Activated CD8-positive, alpha-beta memory T cell treated with anti-CD3 and anti-CD28 coated beads for 36 hours (primary cell): Measurements from ENCODE around the gene AKR7A3. TPM values are rescaled to one million over a fixed set of nuclear protein-coding genes. Genes with fewer than 3 reads are reported as not detected.
"Not testable (repeated sequence)": the region's sequence is repeated elsewhere in the genome, so short reads cannot be mapped to it uniquely, and the experiment has no call there.

ENCODE experiments used
- CTCF ChIA-PET: fragments of 350-600 bp; sonication (Branson Sonifier 250); formaldehyde crosslinking; loops from one replicate; lab custom pipeline; 2021; ENCODE audit warnings: antibody characterized with exemption; lab: Charles Lee
- POLR2A ChIA-PET: fragments of 350-600 bp; sonication (Branson Sonifier 250); formaldehyde crosslinking; loops from one replicate; lab custom pipeline; 2021; ENCODE audit warnings: antibody characterized with exemption; lab: Charles Lee
- total RNA-seq, 2 experiments: library from RNA; stranded (reverse); gene quantifications; one replicate each; pipeline ENCODE4 v1.2.3, GENCODE V29; 2021

Gene AKR7A3
- total RNA-seq, 2 experiments from 2014 or later, result 0.38 to 0.51 TPM

DNA sequence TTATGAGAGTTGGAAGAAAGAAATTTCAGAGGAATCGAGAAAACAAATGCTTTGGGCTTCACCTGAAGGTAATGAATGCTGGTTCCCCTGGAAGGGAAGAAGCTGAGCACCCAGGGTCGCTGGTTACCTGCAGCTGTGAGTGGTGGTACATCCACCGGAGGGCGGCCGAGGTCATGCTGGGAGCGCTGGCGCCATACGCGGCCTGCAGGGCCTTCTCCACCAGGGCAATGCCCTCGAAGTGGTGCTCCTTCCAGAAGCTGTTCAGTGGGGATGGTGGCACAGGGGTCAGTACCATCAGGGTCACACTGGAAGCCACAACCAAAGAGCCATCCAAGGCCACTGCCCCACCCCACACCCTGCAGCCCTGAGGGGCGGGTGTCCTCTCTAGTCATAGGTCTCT is 20.1 kb downstream of the AKR7A3 start:
- CTCF ChIA-PET, result interaction anchor here (0.6 kb wide), 1 partner anchor 54 kb away, joined by 4 read pairs; no protein-coding TSS in a partner anchor
- POLR2A ChIA-PET, result no interaction called here

DNA sequence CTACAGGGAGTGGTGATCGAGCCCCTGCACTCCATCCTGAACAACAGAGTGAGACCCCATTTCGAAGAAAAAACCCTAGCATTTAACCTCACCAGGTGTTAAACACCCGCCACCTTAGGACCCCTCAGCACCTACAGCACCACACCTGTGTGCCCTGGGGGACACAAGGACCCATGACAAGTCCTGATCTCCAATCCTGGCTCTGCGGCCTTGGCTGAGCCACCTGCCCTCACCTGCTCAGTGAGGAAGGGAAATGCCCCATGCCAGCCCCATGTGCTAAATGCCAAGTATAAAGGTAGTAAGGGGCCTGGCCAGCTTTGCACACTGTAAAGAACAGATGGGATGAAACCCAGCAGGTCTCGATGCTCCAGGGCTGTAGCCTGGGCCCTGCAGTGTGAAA is 25.8 kb downstream of the AKR7A3 start:
- POLR2A ChIA-PET, result no interaction called here
- CTCF ChIA-PET, result interaction anchor here (1.1 kb wide), 1 partner anchor 11 kb away, joined by 3 read pairs; the partner anchor contains the start of genes EMC1 and MRTO4

DNA sequence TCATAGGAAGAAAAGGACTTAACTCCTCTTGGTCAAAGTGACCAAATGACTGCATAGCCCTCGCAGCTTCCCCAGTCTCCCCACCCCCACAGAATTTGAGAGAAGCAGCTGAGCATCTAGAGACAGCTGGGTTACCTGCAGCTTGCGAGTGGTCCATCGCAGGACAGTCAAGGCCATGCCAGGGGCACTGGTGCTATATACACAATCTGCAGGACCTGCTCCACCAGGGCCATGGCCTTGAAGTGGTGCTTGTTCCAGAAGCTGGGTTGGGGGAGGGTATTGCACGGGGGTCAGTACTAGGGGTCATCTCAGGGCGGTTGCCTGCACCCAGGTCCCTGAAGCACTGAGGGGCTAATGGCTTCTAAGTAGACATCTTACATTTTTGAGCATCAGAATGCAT is 26.5 kb downstream of the AKR7A3 start:
- POLR2A ChIA-PET, result no interaction called here

DNA sequence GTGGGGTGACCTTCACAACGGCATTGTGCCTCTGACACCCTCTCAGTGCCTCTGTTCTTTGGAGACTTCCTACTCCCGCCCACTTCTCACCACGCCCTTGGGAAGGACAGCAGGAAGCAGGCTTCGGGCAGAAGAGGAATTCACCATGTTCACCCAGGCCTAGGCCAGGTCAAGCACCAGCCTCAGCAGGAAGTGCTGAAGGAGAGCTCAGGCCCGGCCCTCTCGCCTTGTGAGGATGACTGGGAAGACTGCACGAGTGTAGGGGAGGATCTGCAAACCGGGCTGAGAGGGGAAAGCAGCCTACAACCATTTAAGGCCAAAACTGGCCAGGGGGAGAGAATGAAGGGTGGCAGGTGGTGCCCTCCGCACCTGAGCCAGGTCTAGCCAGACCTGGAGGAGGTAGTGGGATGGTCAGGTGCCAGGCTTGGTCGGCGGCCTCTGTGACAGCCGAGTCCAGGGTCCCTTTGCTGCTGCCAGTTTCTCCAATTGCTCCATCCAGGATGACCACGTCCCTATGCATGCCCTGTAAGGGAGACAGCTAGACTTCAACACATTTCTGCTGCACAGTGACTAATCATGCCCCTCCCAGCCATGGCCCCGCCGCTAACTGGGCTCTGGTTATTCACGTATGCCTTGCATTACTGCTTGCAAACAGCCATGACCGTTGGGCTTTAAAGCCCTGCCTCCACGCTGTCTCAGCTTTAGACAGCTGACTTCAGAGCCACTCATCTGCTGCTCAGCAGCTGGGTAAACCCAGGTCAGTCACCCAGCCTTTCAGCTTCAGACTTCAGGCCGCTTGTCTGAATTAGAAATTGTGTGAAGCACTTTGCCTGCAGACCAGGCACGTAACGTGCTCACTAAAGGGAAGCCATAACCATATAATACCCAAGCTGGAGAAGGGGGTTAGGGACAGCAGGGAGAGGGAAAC is 28.1 kb downstream of the AKR7A3 start:
- CTCF ChIA-PET, result interaction anchor here (1.1 kb wide), 1 partner anchor 8 kb away, joined by 3 read pairs; the partner anchor contains the start of gene MRTO4
- POLR2A ChIA-PET, result interaction anchor here (0.6 kb wide), 1 partner anchor 119 kb away, joined by 3 read pairs; no protein-coding TSS in a partner anchor

More for the DNA sequence above, 26.5 kb downstream of the AKR7A3 start:
- CTCF ChIA-PET, result interaction anchor here (1.1 kb wide), 1 partner anchor 10 kb away, joined by 3 read pairs; the partner anchor contains the start of genes EMC1 and MRTO4

DNA sequence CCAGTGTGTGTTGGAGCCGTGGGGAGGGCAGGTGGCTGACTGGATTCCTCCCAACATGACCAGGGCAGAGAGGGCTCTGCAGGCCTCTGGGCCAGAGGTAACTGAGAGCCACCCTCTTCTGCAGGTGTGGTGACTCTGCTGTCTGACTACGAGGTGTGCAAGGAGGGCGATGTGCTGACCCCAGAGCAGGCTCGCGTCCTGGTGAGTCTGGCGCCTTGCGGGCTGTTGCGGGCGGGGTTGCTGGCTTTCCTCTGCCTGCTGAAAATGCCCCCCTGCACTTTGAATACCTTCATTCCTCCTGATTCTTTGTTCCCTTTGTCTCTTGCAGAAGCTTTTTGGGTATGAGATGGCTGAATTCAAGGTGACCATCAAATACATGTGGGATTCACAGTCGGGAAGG is 30.2 kb downstream of the AKR7A3 start:
- ChIA-PET CTCF (interaction anchor here (0.6 to 1.6 kb wide), 2 partner anchors 44 to 324 kb away, joined by 3 to 4 read pairs; no protein-coding TSS in a partner anchor), POLR2A (no interaction called here)

DNA sequence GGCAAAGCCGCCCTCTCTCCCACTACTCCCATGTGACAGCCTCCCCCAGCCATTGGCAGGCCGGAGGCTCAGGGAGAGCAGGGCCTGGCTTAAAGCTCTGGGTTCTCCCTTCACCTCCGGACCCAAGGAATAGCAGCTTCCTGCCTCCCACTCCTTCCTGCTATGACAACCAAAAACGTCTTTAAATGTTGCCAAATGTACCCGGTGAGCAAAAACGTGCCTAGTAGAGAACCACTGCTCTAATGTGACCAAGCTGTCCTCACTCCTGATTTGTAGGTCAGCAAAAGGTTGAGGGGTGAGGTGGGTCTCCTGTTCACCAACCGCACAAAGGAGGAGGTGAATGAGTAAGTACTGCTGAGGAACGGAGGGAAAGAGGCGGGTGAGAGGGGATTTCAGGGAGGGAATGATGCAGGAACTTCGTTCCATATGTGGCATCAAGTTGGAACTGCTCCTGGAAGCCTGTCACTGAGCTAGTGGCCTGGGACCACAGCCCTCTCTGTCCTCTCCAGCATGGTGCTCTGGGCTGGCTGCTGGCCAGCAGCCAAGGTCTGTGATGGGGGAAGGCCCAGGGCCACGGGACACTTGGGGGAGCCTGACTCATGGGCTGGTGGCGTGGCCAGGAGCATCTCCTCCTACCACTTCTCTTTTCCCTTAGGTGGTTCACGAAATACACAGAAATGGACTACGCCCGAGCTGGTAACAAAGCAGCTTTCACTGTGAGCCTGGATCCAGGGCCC is 31.2 kb downstream of the AKR7A3 start:
- CTCF ChIA-PET, result interaction anchor here (0.6 to 1.6 kb wide), 3 partner anchors 45 to 325 kb away, joined by 3 to 4 read pairs (median 3); no protein-coding TSS in a partner anchor
- POLR2A ChIA-PET, result no interaction called here

DNA sequence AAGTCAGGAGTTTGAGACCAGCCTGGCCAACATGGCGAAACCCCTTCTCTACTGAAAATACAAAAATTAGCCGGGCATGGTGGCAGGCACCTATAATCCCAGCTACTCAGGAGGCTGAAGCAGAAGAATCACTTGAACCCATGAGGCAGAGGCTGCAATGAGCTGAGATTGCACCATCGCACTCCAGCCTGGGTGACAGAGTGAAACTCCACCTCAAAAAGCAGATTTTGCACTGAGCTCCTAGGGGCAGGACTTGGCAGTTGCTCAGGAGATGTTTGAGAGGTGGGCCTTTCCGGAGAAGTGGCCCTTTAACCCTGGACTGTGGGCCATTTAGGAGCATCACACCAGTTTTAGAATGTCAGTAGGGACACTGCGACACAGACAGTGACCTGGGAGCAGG is 32.3 kb downstream of the AKR7A3 start:
- POLR2A ChIA-PET, result not testable (repeated sequence)
- CTCF ChIA-PET, result interaction anchor here (0.6 to 1.5 kb wide), 2 partner anchors 40 to 148 kb away, joined by 3 to 4 read pairs; no protein-coding TSS in a partner anchor

DNA sequence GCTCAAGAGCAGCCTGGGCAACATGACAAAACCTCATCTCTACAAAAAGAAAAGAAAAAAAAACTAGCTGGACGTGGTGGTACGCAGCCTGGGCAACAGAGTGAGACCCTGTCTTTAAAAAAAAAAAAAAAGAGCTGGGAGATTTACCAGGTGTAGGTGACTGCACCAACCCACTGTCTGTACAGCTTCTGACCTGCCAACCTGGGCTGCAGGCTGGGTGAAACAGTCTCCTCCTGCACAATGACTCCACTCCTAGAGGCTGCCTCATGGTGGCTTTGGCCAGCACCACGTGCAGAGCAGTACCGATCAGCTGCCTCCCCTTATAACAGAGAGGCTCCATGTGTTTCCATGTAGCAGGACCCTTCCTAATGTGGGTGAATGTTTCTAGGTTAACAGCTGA is 33.3 kb downstream of the AKR7A3 start:
- POLR2A ChIA-PET, result interaction anchor here (0.6 kb wide), 1 partner anchor 230 kb away, joined by 3 read pairs; the partner anchor contains the start of gene CAPZB
- CTCF ChIA-PET, result interaction anchor here (0.7 to 1.5 kb wide), 2 partner anchors 10 to 39 kb away, joined by 3 to 4 read pairs; no protein-coding TSS in a partner anchor

DNA sequence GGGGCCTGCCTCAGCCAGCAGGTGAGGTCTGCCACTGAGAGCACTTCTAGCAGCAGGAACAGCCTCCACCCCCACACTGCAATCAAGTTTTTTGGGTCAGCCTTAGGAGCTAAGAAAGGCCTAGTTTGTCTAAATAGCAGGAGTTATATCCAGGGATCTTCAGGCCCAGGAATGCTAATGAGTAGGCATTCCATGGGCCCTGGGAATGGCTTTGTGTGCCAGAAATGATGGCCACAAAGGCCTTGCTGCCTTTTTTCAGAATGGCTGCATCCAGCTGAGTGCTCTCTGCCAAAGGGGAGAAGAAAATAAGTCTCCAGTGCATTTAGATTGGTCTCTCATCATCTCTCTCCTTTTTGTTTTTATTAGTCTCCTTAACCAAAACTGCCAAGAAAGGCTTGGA is 34.2 kb downstream of the AKR7A3 start:
- ChIA-PET POLR2A (no interaction called here), CTCF (no interaction called here)

- ChIA-PET CTCF (interaction anchor here (0.5 to 1.3 kb wide), 7 partner anchors 9 to 467 kb away, joined by 3 read pairs; no protein-coding TSS in a partner anchor), POLR2A (interaction anchor here (0.9 to 1.8 kb wide), 4 partner anchors 40 to 1812 kb away, joined by 3 to 8 read pairs (median 4); partner anchors contain the start of genes AKR7A2, RCC2 and SLC66A1)
Measured at GRCh38 chr1:19251305-19252196, 37.0 kb downstream of the AKR7A3 start, which contains the start of the genes EMC1 and MRTO4. Gene EMC1 (minus strand): TSS chr1:19251524. CDS start chr1:19251509, 15 bp downstream. Gene MRTO4 (plus strand): TSS chr1:19251805. CDS start chr1:19251836, 31 bp downstream.

DNA sequence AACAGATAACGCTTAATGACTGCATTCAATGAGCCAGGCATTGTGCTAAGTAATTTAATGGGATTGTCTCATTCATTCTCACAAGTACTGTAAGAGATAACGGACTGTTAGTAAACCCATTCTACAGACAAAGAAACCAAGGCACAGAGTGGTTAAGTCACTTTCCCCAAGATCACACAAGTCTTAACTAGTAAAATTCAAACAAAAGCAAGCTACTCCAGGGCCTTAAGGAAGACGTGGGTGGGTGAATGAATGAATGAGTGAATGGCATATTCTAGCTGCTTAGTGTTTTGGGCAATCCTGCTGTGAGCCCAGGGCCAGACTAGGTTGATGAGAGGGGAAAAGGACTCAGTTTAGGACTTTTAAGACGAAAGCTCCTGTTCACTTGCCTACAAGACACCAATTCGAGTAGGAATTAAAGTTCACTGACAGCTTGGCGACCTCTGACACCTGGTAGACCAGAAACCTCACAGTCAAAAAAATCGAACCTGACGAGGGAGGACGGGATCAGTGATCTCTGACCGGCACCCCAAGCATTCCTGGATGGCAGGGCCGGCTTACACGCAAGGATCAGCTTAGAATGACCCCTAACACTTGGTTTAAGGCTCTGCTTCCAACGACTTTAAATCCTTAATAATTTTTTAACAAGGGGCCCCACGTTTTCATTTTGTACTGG is 37.8 kb downstream of the AKR7A3 start:
- CTCF ChIA-PET, result interaction anchor here (1.0 to 1.3 kb wide), 2 partner anchors 10 to 40 kb away, joined by 3 read pairs; no protein-coding TSS in a partner anchor
- POLR2A ChIA-PET, result interaction anchor here (1.1 to 1.8 kb wide), 3 partner anchors 39 to 1811 kb away, joined by 3 to 8 read pairs (median 4); partner anchors contain the start of genes AKR7A2, RCC2 and SLC66A1

GRCh38 chr1:19240673-19241538 is 47.7 kb downstream of the AKR7A3 start:
- ChIA-PET CTCF (interaction anchor here (0.6 to 1.5 kb wide), 10 partner anchors 10 to 84 kb away, joined by 3 to 6 read pairs (median 3); partner anchors contain the start of gene EMC1), POLR2A (interaction anchor here (0.6 to 0.7 kb wide), 2 partner anchors 88 to 166 kb away, joined by 3 read pairs; no protein-coding TSS in a partner anchor)

DNA sequence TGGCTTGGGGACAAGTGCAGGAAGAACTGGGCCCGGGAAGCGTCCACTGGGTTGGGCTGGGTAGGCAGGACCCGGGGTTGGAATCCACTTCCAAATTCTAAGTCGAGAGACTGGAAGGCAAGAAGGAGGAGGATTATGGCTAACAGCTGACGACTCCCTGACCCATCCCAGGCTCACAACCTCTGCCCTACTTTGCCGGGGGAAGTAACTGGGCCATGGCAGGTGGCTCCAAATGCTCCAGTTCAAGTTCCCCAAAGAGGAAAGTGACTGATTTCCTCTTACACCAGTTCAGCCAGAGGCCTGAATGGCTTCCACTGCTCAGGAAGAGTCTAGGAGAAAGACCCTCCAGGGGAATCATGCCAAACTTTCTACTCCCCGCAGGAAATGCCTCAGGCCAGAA is 48.7 kb downstream of the AKR7A3 start:
- ChIA-PET POLR2A (no interaction called here), CTCF (interaction anchor here (1.0 to 1.2 kb wide), 3 partner anchors 11 to 25 kb away, joined by 3 read pairs; partner anchors contain the start of gene EMC1)

GRCh38 chr1:19234224-19234623 is 54.3 kb downstream of the AKR7A3 start:
- CTCF ChIA-PET, result interaction anchor here (1.5 kb wide), 1 partner anchor 11 kb away, joined by 3 read pairs; no protein-coding TSS in a partner anchor
- POLR2A ChIA-PET, result no interaction called here
